GM12864 (cell line): Measurements from ENCODE around the gene BCAS4.

Source experiments
- DNase-seq: peaks from one replicate; pipeline ENCODE4 v3.0.0-alpha.2; 2011; ENCODE audit warnings: low read depth
- H3K4me3 ChIP-seq: 2 replicates; pipeline ENCODE4 v1.5.1; 2011; ENCODE audit warnings: mild to moderate bottlenecking, low read depth, low read length, control low read depth
- CTCF ChIP-seq: IDR thresholded peaks from 2 replicates; pipeline ENCODE4 v1.5.1; 2011; ENCODE audit warnings: low read depth, mild to moderate bottlenecking, moderate library complexity, low read length, control low read depth, inconsistent platforms; ENCODE audit errors: missing control alignments

Gene BCAS4

GRCh38 chr20:50831622-50832021 lies 36.8 kb downstream of the BCAS4 start:
- no peak overlapping the region for H3K4me3 ChIP-seq
- no peak for DNase-seq
- no peak for TF ChIP-seq CTCF

GRCh38 chr20:50834599-50835005 lies 39.7 kb downstream of the BCAS4 start:
- TF ChIP-seq CTCF: no peak
- H3K4me3 ChIP-seq: no peak overlapping the region
- DNase-seq: no peak

- DNase-seq: no peak
- no peak overlapping the region; the same call in 1 of the 2 replicates for H3K4me3 ChIP-seq
- no peak for TF ChIP-seq CTCF
These were observed 42.9 kb downstream of the BCAS4 start for GRCh38 chr20:50837532-50838321.

- DNase-seq: no peak
- no peak for TF ChIP-seq CTCF
- H3K4me3 ChIP-seq: no peak overlapping the region
These were observed 43.4 kb downstream of the BCAS4 start for GRCh38 chr20:50838322-50838625.

GRCh38 chr20:50838707-50839385 lies 44.0 kb downstream of the BCAS4 start:
- DNase-seq: no peak
- no peak for TF ChIP-seq CTCF
- no peak overlapping the region for H3K4me3 ChIP-seq

GRCh38 chr20:50842821-50843220 lies 48.0 kb downstream of the BCAS4 start:
- no peak overlapping the region for H3K4me3 ChIP-seq
- no peak for TF ChIP-seq CTCF
- no peak for DNase-seq
